Thoracic aorta (tissue), 2 donors: ENCODE measurements around the gene MARK3. TPM values are rescaled to one million over a fixed set of nuclear protein-coding genes. Genes with fewer than 3 reads are reported as not detected.
"Not testable (repeated sequence)": the region's sequence is repeated elsewhere in the genome, so short reads cannot be mapped to it uniquely, and the experiment has no call there.

ENCODE experiments used
- ATAC-seq: fragments of 150-250 bp; one replicate; pipeline ENCODE4 v1.8.0; 2017; ENCODE audit warnings: low read depth; ENCODE audit not compliant: insufficient number of reproducible peaks, low FRiP score
- DNase-seq: peaks from one replicate; pipeline ENCODE4 v3.0.0-alpha.2; 2020; ENCODE audit warnings: low spot score
- H3K27ac ChIP-seq, 2 donors: fragments of 200-600 bp; sonication (generic); 1 replicate in 1 of 2; 2 replicates in 1 of 2; pipeline ENCODE4 v1.5.1; 2016; ENCODE audit warnings: mild to moderate bottlenecking in 2 of 2, moderate library complexity in 2 of 2
- H3K27me3 ChIP-seq: fragments of 200-600 bp; sonication (generic); replicated peaks from 2 replicates; pipeline ENCODE4 v1.6.0; 2016; ENCODE audit warnings: mild to moderate bottlenecking; ENCODE audit not compliant: insufficient read depth
- H3K36me3 ChIP-seq: fragments of 200-600 bp; sonication (generic); one replicate; pipeline ENCODE4 v1.5.1; 2016
- H3K4me1 ChIP-seq, 2 donors: fragments of 200-600 bp; sonication (generic); 1 replicate in 1 of 2; 2 replicates in 1 of 2; pipeline versions ENCODE4 v1.5.1 to v1.6.0; 2016; ENCODE audit warnings: low read depth in 2 of 2, mild to moderate bottlenecking in 1 of 2; ENCODE audit not compliant: control insufficient read depth in 1 of 2
- H3K4me3 ChIP-seq: fragments of 200-600 bp; sonication (generic); 2 replicates; pipeline ENCODE4 v1.5.1; 2016; ENCODE audit warnings: mild to moderate bottlenecking
- H3K9me3 ChIP-seq: fragments of 200-600 bp; sonication (generic); 2 replicates; pipeline ENCODE4 v1.5.1; 2016
- total RNA-seq, 2 donors: library from RNA; depleted of rRNA; stranded (reverse); fragments of >200 nt; gene quantifications; one replicate each; pipeline versions ENCODE4 v1.1.0 to v1.2.3, GENCODE V29; 2016
- TF ChIP-seq, protein P1 (sequence below): fragments of 200-600 bp; sonication (generic); IDR thresholded peaks from one replicate; pipeline ENCODE4 v1.5.1; 2019; ENCODE audit warnings: antibody characterized with exemption

Gene MARK3
- total RNA-seq, 2 donors from 2014 or later: 77.6 to 133 TPM

DNA sequence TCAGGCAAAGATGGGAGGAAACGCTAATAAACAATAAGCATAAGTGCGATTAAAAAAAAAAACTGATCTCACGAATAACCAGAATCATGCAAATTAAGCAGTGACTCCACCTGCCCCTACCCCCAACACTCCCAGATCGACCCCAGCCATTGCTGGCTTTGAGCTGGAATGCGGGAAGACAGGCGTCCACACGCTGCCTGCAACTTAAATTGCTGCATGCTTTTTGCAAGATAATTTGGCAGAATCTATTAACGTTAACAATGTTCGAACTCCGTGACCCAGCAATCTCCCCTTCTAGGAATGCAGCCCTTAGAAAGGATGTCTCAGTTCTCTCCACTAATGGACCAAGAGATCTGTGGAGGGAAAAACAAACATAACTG, 138.3 kb downstream of the MARK3 start:
- TF ChIP-seq, protein P1, sequence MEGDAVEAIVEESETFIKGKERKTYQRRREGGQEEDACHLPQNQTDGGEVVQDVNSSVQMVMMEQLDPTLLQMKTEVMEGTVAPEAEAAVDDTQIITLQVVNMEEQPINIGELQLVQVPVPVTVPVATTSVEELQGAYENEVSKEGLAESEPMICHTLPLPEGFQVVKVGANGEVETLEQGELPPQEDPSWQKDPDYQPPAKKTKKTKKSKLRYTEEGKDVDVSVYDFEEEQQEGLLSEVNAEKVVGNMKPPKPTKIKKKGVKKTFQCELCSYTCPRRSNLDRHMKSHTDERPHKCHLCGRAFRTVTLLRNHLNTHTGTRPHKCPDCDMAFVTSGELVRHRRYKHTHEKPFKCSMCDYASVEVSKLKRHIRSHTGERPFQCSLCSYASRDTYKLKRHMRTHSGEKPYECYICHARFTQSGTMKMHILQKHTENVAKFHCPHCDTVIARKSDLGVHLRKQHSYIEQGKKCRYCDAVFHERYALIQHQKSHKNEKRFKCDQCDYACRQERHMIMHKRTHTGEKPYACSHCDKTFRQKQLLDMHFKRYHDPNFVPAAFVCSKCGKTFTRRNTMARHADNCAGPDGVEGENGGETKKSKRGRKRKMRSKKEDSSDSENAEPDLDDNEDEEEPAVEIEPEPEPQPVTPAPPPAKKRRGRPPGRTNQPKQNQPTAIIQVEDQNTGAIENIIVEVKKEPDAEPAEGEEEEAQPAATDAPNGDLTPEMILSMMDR: no peak
- DNase-seq (no peak), ATAC-seq (no peak)
- Histone ChIP-seq H3K36me3 (no peaks in the 10 kb centered on the region), H3K4me1 (peaks cover 12 to 49% of the 10 kb centered on the region in 2 donors), H3K27ac (no peak overlapping the region), H3K9me3 (no peaks in the 10 kb centered on the region), H3K4me3 (no peak overlapping the region), H3K27me3 (no peaks in the 10 kb centered on the region)

DNA sequence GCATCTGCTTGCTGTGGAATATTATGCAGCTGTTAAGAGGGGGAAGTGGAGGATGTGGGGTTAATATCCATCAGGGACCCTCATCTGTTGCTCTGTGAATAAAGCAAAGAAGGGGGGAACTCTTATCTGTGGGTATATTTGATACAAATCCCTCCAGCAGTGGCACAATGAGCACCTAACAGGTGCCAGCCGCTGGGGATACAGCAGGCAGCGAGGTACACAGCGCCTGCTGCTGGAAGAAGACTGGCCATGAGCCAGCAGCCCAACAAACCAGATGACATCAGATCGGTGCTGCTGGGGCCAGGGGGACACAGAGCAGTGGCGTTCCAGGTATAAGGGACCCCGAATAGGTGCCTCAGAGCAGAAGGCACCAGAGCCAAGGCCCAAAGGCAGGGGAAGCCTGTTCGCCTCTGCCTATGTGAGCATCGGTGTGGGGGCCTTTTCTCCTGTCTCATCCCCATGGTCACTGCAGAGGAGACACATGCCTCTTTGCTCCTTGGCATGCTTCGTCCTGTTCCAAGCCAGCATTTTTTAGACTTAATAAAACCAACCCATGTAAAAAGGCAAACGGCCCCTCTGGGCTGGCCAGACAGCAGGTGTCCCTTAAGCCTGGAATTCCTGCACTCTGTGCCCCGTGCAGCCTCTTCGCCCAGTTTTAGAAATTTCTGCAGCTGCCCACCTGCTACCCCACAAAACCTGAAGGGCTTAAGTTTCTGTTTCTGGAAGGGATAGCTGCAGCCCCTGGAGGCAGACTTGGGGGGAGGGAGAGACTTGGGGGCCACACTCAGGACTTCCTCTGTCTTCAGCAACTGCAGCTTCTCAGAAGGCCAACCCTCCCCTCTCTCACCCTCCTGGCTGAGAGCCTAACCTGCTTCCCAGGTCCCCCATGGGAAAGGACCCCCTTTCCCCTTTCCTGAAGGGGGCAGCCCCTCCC, 139.1 kb downstream of the MARK3 start:
- no peaks in the 10 kb centered on the region for H3K36me3 ChIP-seq
- no peaks in the 10 kb centered on the region for H3K9me3 ChIP-seq
- peaks cover 8 to 44% of the 10 kb centered on the region in 2 donors for H3K4me1 ChIP-seq
- ATAC-seq (no peak), DNase-seq (no peak)
- H3K27ac ChIP-seq: no peak overlapping the region
- no peak overlapping the region for H3K4me3 ChIP-seq
- no peaks in the 10 kb centered on the region for H3K27me3 ChIP-seq
- TF ChIP-seq, protein P1: no peak

DNA sequence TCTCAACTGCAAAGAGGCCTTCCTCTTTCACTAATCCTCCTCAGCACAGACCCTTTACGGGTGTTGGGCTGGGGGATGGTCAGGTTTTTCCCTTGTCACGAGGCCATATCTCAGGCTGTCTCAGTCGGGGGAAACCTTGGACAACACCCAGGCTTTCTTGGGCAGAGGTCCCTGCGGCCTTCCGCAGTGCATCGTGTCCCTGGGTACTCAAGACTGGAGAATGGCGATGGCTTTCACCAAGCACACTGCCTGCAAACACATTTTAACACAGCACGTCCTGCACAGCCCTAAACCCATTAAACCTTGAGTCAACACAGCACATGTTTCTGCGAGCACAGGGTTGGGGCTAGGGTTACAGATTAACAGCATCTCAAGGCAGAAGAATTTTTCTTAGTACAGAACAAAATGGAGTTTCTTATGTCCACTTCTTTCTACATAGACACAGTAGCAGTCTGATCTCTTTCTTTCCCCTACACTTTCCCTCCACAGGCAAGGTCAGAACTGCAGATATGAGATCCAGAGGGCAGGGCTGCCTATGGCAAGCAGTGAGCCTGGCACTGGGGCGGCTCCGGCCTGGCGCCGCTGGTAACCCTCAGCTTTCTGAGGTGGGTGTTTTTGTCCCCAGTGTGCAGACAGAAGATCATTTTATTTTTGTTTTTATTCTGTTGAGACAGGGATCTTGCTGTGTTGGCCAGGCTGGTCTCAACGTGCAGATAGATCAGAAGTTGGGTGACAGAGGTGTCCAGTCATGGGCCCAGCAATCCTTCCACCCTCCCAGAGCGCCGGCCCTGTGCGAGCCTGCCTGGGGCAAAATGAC, 140.4 kb downstream of the MARK3 start:
- H3K27me3 ChIP-seq, H3K27ac ChIP-seq, H3K36me3 ChIP-seq, DNase-seq, H3K4me3 ChIP-seq, H3K9me3 ChIP-seq, ATAC-seq: not testable (repeated sequence)
- peaks cover 19 to 43% of the 10 kb centered on the region in 2 donors for H3K4me1 ChIP-seq

DNA sequence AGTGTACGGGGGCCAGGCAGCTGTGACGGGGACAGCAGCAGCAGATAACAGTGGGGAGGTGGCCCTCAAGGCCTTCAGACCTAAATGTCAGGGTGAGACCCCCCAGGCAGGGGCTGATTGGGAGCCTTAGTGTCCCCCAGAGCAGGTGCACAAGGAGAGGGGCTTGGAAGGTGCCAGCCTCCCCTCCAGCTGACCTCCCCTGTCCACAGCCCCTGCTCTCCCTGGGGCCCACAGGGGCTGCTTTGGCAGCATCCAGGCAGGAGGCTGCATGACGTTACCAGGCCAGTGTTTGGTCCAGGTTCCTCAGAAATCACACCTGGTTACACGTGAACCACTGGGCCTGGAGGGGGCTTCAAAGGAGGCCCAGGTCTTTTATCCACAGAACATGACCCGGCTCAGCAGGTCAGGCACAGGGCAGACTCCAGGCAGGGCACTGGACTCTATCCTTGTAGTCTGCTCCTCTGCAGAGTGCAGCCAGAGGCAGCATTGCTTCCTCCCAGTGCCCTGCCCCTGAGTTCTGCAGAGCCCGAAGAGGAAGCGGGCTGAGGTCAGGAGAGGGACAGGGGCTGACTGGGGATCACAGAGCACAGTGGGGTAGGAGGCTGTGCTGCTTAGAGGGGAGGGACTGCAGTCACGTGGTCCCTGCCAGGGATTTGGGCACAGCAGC, 141.2 kb downstream of the MARK3 start:
- TF ChIP-seq, protein P1: no peak
- DNase-seq (no peak), ATAC-seq (no peak)
- H3K9me3 ChIP-seq: no peaks in the 10 kb centered on the region
- no peak overlapping the region for H3K27ac ChIP-seq
- H3K36me3 ChIP-seq: no peaks in the 10 kb centered on the region
- H3K4me3 ChIP-seq: no peak overlapping the region
- H3K27me3 ChIP-seq: no peaks in the 10 kb centered on the region
- H3K4me1 ChIP-seq: peaks cover 19 to 41% of the 10 kb centered on the region in 2 donors

DNA sequence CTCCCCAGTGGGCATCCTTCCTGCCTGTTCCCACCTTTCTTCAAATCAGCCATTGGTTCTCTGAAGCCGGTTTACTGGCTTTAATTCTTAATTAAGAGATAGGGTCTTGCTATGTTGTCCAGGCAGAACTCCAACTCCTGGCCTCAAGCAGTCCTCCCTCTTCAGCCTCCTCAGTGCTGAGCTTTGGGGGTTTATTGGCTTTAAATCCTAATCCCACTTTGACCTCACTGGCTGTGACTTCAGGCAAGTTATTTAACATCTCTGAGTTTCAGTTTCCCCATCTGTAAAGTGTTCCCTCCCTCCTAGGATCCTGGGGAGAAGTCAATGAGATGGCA, 141.7 kb downstream of the MARK3 start:
- DNase-seq: no peak
- H3K4me3 ChIP-seq: no peak overlapping the region
- no peaks in the 10 kb centered on the region for H3K27me3 ChIP-seq
- H3K9me3 ChIP-seq: no peaks in the 10 kb centered on the region
- H3K36me3 ChIP-seq: no peaks in the 10 kb centered on the region
- no peak overlapping the region for H3K27ac ChIP-seq
- TF ChIP-seq, protein P1: no peak
- ATAC-seq: no peak
- H3K4me1 ChIP-seq: peaks cover 19 to 41% of the 10 kb centered on the region in 2 donors
